ENCODE measurements around the gene MPPED2. TPM values are rescaled to one million over a fixed set of nuclear protein-coding genes. Genes with fewer than 3 reads are reported as not detected.

Gene MPPED2
- total RNA-seq, 4 donors from 2014 or later: 2.2 to 4.6 (median 3.3) TPM

DNA sequence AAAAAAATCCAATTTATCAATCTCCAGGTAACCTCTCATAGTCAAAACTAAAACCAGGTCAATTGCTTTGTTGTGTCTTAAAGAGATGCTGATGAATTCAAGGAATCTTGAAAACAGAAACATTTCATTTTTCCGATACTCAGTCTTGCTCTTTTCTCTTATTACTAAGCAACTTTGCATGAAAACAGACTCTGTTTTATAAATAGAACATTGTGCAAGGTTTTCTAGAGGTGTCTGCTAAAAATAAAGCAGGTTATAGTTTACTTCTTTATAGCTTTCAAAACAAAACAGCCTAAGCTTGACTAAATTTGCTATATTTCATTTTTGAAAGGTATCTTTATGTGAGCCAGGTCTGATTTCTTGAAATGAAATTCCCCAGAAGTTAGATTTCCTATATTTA is 154.0 kb downstream of the MPPED2 start:
- no peak overlapping the region for H3K4me3 ChIP-seq
- intact Hi-C loops (cut with DNase I): no loop called here
- no peak for TF ChIP-seq POLR2A (IDR thresholded peaks at IDR 0.05; ENCODE audit: low read depth)
- TF ChIP-seq EP300 (IDR thresholded peaks at IDR 0.05): no peak
- TF ChIP-seq, protein P1, sequence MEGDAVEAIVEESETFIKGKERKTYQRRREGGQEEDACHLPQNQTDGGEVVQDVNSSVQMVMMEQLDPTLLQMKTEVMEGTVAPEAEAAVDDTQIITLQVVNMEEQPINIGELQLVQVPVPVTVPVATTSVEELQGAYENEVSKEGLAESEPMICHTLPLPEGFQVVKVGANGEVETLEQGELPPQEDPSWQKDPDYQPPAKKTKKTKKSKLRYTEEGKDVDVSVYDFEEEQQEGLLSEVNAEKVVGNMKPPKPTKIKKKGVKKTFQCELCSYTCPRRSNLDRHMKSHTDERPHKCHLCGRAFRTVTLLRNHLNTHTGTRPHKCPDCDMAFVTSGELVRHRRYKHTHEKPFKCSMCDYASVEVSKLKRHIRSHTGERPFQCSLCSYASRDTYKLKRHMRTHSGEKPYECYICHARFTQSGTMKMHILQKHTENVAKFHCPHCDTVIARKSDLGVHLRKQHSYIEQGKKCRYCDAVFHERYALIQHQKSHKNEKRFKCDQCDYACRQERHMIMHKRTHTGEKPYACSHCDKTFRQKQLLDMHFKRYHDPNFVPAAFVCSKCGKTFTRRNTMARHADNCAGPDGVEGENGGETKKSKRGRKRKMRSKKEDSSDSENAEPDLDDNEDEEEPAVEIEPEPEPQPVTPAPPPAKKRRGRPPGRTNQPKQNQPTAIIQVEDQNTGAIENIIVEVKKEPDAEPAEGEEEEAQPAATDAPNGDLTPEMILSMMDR (IDR thresholded peaks at IDR 0.05): no peak
- no peak for TF ChIP-seq POLR2AphosphoS5 (IDR thresholded peaks at IDR 0.05)

DNA sequence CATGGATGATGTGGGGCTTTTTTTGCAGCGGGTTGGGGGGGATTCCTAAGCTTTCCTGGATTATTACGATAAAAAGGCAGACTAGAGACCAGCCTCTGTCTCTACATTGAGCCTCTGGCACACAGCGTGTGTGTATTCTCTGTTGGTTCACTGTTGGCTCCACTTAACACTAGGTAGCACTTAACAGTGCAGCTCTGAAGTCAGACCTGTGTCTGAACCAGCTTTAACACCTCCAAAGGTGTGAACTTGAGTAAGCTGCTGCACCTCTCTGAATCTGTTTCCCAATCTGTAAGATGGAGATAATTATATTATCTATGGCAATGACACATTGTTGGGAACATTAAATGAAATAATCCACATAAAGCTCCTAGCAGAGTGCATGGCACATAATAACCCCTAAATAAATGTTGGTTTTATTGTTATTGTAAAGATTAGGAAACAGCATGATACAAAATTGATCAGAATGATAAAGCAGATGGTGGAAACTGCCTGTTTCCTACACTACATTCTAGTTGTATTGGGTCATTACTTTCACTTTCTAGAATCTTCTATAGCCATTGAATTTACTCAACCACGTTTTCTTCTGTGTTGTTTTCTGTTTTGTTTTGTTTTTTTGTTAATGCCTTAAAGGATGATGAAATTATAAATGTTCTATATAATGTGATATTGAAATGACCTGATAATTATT is 154.9 kb downstream of the MPPED2 start:
- no peak for TF ChIP-seq EP300 (IDR thresholded peaks at IDR 0.05)
- TF ChIP-seq POLR2AphosphoS5 (IDR thresholded peaks at IDR 0.05): no peak
- no peak for TF ChIP-seq POLR2A (IDR thresholded peaks at IDR 0.05; ENCODE audit: low read depth)
- TF ChIP-seq, protein P1 (IDR thresholded peaks at IDR 0.05): no peak
- H3K9me3 ChIP-seq: no peaks in the 10 kb centered on the region
- H3K27ac ChIP-seq (replicated peaks in 1 of 4): no peak overlapping the region
- WGBS: 83% methylated on average over 4 of the region's 4 CpGs
- intact Hi-C loops (cut with DNase I): no loop called here
- peaks cover 15 to 34% (median 28%) of the 10 kb centered on the region in 4 donors for H3K4me1 ChIP-seq
- no peaks in the 10 kb centered on the region for H3K36me3 ChIP-seq
- no peaks in the 10 kb centered on the region for H3K27me3 ChIP-seq
- no peak overlapping the region for H3K4me3 ChIP-seq
- DNase-seq (ENCODE audit: extremely low spot score): no peak

More for the DNA sequence above, 154.0 kb downstream of the MPPED2 start:
- DNase-seq (ENCODE audit: extremely low spot score): no peak
- Histone ChIP-seq H3K27ac (replicated peaks in 1 of 4) (peak overlapping the region in 3 of 4 donors; percentile 3 to 26 (median 24)), H3K36me3 (no peaks in the 10 kb centered on the region), H3K4me1 (peaks cover 15 to 34% (median 28%) of the 10 kb centered on the region in 4 donors), H3K9me3 (no peaks in the 10 kb centered on the region), H3K27me3 (no peaks in the 10 kb centered on the region)
- WGBS: 58% methylated on average over 1 of the region's 1 CpG

DNA sequence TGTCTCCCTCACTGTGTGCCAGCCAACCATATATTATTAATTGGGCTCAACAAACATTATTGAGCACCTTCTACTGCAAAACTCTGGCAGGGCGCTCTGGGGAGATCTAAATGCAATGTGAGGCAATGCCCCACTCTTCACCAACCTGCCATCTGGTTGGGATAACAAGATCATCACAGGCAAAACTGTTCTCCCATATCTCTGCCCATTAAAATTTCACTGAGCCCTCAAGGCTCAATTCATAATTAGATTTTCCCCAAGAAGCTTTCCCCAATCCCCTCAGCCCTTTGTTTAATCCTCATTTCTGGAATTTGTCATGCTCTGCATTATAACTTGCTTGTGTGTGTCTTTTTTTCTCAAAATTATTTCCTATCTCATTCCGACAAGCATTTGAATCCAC is 156.6 kb downstream of the MPPED2 start:
- no peak for DNase-seq (ENCODE audit: extremely low spot score)
- TF ChIP-seq POLR2AphosphoS5 (IDR thresholded peaks at IDR 0.05): no peak
- TF ChIP-seq POLR2A (IDR thresholded peaks at IDR 0.05; ENCODE audit: low read depth): no peak
- TF ChIP-seq, protein P1 (IDR thresholded peaks at IDR 0.05): no peak

DNA sequence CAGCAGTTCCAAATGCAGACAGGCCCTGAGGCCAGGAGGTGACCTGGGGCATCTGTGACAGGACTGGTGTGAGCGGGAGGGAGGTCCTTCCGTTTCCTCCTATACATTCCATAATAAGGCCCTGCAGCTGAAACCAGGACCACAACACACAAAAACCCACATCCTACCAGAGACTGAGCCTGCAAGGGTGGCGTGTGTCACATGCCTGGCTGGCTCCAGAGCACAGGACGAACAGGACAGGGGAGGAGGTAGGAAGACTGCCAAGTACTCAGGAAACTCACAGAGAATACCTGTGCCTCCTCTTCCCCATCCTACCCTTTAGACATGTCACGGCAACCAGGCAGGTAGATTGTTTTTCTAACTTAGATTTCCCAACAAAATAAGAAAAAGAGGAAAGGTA is 159.4 kb downstream of the MPPED2 start:
- Histone ChIP-seq H3K36me3 (no peaks in the 10 kb centered on the region), H3K27ac (replicated peaks in 1 of 4) (no peak overlapping the region), H3K4me3 (no peak overlapping the region), H3K4me1 (peaks cover 2 to 20% (median 16%) of the 10 kb centered on the region in 4 donors), H3K27me3 (no peaks in the 10 kb centered on the region), H3K9me3 (no peaks in the 10 kb centered on the region)
- no peak for DNase-seq (ENCODE audit: extremely low spot score)
- TF ChIP-seq EP300 (IDR thresholded peaks at IDR 0.05) (no peak), POLR2A (IDR thresholded peaks at IDR 0.05; ENCODE audit: low read depth) (no peak), POLR2AphosphoS5 (IDR thresholded peaks at IDR 0.05) (no peak)
- TF ChIP-seq, protein P1 (IDR thresholded peaks at IDR 0.05): no peak
- intact Hi-C loops (cut with DNase I): no loop called here
- WGBS: 77% methylated on average over 5 of the region's 5 CpGs

More for the DNA sequence above, 156.6 kb downstream of the MPPED2 start:
- 89% methylated on average over 2 of the region's 2 CpGs for WGBS
- intact Hi-C loops (cut with DNase I): no loop called here
- peaks cover 15 to 26% (median 17%) of the 10 kb centered on the region in 4 donors for H3K4me1 ChIP-seq
- H3K27ac ChIP-seq (replicated peaks in 1 of 4): no peak overlapping the region
- no peak overlapping the region for H3K4me3 ChIP-seq
- no peaks in the 10 kb centered on the region for H3K27me3 ChIP-seq
- no peaks in the 10 kb centered on the region for H3K9me3 ChIP-seq
- H3K36me3 ChIP-seq: no peaks in the 10 kb centered on the region

Measured in esophagus muscularis mucosa (tissue), 4 donors.